GM21381 (cell line): ENCODE results near the gene HOXC11.

Experiments used
- ATAC-seq: cut with Tn5 transposase; IDR thresholded peaks from one replicate; pipeline ENCODE4 v1.9.1; 2021; ENCODE audit warnings: mild to moderate bottlenecking, moderate library complexity; ENCODE audit not compliant: unreplicated experiment

HOXC11 gene

DNA sequence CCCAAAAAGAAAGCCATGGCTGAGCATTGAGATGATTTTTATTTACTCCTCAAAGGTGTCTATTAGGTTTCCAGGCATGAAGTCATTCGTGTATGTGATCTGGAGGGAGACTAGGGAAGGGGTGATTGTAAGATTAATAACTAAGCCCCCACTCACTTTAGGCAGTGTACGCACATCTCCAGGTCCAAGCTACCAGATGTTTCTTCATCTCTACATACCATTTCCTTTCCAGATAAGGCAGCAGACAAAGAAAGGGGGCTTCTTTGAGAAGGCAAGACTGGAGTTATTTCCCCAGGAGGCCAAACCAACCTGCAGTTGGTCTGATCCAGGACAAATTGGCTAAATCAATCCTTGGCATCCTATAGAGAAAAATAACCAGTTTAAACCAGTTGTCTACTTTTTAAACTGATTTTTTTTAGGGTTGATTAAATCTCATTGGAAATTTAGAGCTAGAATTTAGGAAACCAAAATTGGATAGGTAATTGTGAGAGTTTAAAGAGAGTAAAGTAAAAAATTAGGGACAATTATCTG lies 30.4 kb upstream of the HOXC11 start:
- ATAC-seq, result no peak

- no peak for ATAC-seq
These were observed 28.7 kb upstream of the HOXC11 start for GRCh38 chr12:53944209-53944608.

- no peak for ATAC-seq
These were observed 27.7 kb upstream of the HOXC11 start for GRCh38 chr12:53944907-53945847.

GRCh38 chr12:53947743-53948142 lies 25.2 kb upstream of the HOXC11 start:
- no peak for ATAC-seq

DNA sequence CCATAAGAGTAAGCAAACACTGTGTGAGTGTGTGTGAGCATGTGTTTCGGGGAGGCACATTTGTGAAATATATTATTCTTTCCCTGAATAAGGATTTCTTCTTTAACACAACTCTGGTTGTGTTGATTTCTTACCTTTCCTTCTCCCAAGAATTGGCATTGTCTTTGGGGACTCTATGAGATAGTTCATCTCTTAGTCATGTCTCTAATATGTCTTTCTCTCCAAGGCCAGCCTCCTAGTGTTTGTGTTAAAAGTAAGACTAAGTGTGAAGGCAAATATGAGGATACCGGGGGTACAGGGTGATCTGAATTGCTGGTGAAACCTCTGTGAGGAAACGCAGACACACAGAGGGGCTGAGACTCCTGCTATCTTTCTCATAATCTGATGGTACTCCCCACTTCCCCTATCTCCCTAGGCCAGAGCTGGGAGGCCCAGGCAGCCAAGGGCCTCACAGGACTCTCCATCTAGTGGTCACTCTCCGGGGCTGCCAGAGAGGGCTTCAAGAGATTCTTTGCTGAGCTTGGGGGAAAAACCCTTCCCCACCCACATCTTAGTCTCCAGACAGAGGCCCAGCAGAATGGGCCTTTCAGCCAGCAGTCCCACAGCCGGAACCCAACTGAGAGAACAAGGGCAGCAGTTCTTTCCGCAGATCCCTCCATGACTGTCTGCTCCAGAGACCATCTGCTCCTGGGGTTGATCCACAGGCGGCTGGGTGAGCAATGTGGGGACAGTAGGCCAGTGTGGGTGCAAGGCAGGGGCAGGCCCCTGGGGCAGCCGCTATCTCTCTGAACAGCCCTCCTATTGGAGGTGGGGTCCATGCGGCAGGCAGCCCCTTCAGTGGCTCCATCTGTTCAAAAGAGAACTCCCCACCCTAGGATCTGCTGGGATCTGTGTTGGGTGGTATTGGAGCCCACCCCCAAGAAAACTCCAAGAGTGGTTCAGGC lies 24.0 kb upstream of the HOXC11 start:
- ATAC-seq, result no peak

GRCh38 chr12:53949631-53950436 lies 23.1 kb upstream of the HOXC11 start:
- ATAC-seq, result no peak

GRCh38 chr12:53950437-53950773 lies 22.5 kb upstream of the HOXC11 start:
- no peak for ATAC-seq

- no peak for ATAC-seq
These were observed 21.9 kb upstream of the HOXC11 start for GRCh38 chr12:53950789-53951576.

DNA sequence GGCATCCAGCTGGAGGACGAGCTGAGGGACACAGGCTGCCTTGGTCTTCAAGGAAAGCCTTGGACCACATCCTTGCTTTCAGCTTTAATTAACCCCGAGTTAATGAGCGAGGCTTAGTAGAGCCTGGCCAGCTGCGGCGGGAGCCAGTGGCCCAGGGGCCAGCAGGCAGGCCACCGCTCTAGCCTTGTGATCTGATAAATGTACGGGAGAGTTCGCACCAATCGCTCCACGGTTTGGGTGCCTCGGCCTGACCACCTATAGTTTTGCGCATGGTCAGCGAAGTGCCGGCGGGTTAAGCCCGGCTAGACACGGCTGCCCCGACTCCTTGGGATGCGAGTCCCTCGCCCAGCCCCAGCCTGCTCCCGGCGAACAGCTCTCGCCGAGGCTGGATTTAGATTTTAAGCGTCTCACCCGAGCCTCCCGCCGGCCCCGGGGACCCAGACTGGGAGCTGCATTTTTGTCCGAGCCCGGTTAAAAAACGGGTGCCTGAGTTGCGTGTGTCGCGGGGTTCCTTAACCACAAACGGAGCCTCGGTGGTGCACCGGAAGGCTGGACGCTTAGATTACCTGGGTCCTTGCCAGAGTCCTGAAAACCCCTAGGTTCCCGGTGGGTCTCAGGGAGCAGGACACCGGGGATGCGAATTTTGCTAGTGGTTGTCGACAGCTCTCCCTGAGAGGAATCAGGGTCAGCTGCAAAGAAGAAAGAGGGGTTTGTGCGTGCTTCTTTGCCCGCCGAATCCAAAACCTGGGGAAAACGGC lies 21.2 kb upstream of the HOXC11 start:
- no peak for ATAC-seq

DNA sequence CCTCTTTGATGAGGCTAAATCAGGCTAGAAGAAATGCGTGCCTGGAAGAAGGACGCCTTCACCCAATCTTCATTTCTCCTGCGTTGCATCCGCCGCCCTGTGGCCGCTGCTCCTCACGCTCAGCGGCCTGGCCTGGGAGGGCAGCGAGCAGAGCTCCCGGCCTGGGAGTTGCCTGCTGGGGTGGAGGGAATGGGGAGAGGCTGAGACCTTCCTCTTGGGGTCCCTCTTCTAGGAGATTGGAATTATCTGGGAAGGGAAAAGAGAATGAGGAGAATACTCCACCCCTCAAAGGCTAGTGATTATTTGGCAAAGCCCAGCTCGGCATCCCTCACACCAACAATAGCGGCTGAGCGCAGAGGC lies 20.6 kb upstream of the HOXC11 start:
- no peak for ATAC-seq

- ATAC-seq, result no peak
These were observed 19.8 kb upstream of the HOXC11 start for GRCh38 chr12:53952871-53953734.

- ATAC-seq, result no peak
These were observed 18.9 kb upstream of the HOXC11 start for GRCh38 chr12:53953831-53954693.

DNA sequence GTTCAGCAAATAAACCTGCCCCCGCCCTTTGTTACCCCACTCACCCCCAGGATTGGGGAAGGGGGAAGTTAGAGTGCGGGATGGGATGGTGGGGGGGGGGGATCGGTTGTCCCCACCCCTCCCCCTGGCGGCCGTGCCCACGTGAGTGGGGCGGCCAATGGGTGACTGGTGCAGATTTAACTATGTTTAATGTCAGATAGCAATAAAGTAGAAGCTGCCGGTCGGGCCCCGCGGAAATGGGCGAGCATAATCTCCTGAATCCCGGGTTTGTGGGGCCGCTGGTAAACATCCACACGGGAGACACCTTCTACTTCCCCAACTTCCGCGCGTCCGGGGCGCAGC lies 18.3 kb upstream of the HOXC11 start, which contains the start of gene HOXC12:
Gene HOXC12 (plus strand): TSS at position 210 of the 342 bp plus-strand sequence. CDS start 27 bp downstream, at position 237.
- ATAC-seq, result no peak

DNA sequence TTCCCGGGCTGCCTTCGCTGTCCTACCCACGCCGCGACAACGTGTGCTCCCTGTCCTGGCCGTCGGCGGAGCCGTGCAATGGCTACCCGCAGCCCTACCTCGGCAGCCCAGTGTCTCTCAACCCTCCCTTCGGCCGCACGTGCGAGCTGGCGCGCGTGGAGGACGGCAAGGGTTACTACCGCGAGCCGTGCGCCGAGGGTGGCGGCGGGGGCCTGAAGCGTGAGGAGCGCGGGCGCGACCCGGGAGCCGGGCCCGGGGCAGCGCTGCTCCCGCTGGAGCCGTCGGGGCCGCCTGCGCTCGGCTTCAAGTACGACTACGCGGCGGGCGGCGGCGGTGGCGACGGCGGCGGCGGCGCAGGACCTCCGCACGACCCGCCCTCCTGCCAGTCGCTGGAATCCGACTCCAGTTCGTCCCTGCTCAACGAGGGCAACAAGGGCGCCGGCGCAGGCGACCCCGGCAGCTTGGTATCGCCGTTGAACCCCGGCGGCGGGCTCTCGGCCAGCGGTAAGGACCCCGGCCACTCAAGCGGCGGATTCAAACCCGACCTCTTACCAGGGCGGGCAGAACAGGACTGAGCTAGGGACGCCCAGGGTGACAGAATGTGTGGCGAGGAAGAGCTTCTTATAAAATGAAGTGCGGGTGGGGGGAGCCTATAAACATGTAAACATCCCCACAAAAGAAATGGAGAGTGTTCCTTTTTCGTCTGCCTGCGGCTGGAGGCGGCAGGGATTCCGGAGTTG lies 17.7 kb upstream of the HOXC11 start:
- ATAC-seq, result no peak

DNA sequence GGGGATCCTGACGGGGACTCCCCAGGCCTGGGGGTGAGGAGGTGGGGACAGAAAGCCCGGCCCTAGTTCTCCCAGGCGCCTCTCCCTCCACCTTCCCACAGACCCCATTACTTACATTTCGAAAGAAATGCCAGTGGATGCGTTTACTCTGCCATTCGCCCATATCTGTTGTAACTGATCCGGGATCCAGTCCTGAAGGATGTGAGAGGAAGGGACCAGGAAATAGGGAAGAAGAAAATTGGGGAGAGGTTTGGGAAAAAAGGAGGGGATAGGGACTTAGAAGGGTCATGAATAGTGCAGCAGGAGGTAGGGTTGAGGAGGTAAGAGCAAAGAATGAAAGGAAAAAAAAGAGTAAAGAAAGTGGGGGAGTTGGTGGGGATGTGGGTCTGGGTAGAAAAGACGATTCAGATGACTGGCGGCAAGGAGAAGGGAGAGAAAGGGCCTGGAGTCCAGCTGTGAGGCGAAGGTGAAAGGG lies 17.1 kb upstream of the HOXC11 start:
- ATAC-seq, result no peak

DNA sequence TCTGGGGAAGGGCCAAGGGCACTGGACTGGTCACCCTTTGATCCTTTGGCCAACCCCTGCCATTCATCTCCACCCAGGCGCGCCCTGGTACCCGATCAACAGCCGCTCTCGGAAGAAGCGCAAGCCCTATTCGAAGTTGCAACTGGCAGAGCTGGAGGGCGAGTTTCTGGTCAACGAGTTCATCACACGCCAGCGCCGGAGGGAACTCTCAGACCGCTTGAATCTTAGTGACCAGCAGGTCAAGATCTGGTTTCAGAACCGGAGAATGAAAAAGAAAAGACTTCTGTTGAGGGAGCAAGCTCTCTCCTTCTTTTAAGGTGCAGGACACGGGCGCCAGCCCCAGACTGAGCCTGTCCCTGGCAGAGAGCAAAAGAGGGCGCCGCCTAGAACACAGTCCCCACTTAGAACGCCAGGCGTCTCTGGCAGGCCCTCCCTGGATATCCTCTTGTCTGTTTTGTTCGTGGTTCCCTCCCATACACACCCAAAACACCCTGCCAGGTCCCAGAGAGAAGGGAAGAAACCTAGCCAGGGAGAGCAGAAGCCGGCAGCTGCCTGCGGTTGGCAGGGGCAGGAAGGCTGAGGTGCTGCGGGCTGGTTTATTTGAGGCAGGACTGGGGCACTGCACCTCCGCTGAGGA lies 16.6 kb upstream of the HOXC11 start:
- no peak for ATAC-seq
